ENCODE results near the gene GSE1. TPM values are rescaled to one million over a fixed set of nuclear protein-coding genes. Genes with fewer than 3 reads are reported as not detected.

The GSE1 gene
- total RNA-seq, 1 experiment from 2014 or later = 90.2 TPM

DNA sequence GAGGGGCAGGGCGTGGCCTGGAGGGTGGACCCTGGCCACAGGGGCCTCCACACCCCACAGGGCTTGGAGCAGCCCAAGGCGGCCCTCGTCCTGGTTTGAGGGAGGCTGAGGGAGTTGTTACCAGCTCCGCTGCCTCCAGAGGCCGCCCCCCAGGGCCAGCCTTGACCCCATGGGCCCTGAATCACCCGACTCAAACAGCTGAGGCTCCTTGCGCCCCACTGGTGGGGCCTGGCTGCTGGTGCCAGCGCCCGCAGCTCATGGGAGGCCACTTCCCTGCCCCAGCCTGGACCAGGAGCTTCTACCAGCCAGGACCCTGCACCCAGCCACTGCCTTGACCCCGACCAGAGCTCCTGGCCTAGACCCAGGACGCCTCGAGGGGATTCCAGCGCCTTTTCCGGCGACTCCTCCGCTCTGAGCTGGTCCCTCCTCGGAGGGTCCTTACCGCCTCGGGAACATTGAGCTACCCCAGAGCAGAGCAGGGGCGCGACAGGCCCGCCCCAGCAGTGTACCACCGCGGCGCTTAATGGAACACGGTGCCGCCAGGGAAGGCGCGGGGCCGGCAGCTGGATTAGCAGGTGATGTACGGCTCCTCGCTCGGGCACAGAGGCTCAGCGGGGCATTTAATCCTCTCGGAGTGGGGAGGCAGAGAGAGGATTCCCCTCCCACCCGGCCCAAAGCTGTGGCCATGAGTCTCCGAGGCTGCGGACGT lies 37.2 kb downstream of the GSE1 start:
- intact Hi-C loops (cut with micrococcal nuclease) = no loop called here
- no TSS peak for BruUV-seq (replicated peaks)
- Histone ChIP-seq H3K27me3 (ENCODE audit: insufficient read depth, low read length) (no peaks in the 10 kb centered on the region), H3K4me3 (replicated peaks in 1 of 2; ENCODE audit: low read depth in 1 of 2, low read length in 2 of 2) (no peak overlapping the region), H3K4me1 (ENCODE audit: control insufficient read depth in 1 of 2, insufficient read depth in 2 of 2, low read length in 2 of 2) (peaks cover 17 to 49% of the 10 kb centered on the region in 2 experiments), H4K20me1 (ENCODE audit: insufficient read depth) (peaks cover 8% of the 10 kb centered on the region; the same call in 1 of the 2 replicates), H3K4me2 (ENCODE audit: low read length) (no peak overlapping the region), H3K9ac (ENCODE audit: low read length) (no peak overlapping the region), H3K36me3 (ENCODE audit: control insufficient read depth in 1 of 2, insufficient read depth in 2 of 2, low read length in 2 of 2) (peaks cover 7 to 13% of the 10 kb centered on the region in 2 experiments; a peak in 3 of 4 replicates), H2AFZ (ENCODE audit: low read depth, low read length, poor library complexity, severe bottlenecking) (no peak overlapping the region), H3K9me2 (ENCODE audit: insufficient read depth) (no peaks in the 10 kb centered on the region), H3K9me3 (ENCODE audit: control insufficient read depth in 1 of 2, insufficient read depth in 1 of 2, low read depth in 1 of 2, low read length in 2 of 2) (no peaks in the 10 kb centered on the region), H3K79me2 (ENCODE audit: insufficient read depth, low read length) (peaks cover 13% of the 10 kb centered on the region; the same call in 1 of the 2 replicates), H3K27ac (ENCODE audit: low read depth, low read length) (no peak overlapping the region)
- POLR2A ChIA-PET = no interaction called here
- CTCF ChIA-PET = interaction anchor here (0.6 to 1.4 kb wide), 4 partner anchors 9 to 234 kb away, joined by 3 to 7 read pairs (median 4); no protein-coding TSS in a partner anchor
- RAD21 ChIA-PET (ENCODE audit: low non-redundant PET in 1 of 2, low total read pairs in 2 of 2, uncharacterized antibody in 2 of 2, unreplicated experiment in 2 of 2) = interaction anchor here in 1 of 2 experiments (0.6 kb wide), 1 partner anchor 303 kb away, joined by 3 read pairs; no protein-coding TSS in a partner anchor
- no peak for ATAC-seq
- TF ChIP-seq EZH2 (IDR thresholded peaks at IDR 0.05) (no peak), SIN3A (IDR thresholded peaks at IDR 0.05; ENCODE audit: low read depth) (no peak), ZNF274 (IDR thresholded peaks at IDR 0.05; ENCODE audit: low read depth, low read length) (no peak)
- TF ChIP-seq, protein P1, sequence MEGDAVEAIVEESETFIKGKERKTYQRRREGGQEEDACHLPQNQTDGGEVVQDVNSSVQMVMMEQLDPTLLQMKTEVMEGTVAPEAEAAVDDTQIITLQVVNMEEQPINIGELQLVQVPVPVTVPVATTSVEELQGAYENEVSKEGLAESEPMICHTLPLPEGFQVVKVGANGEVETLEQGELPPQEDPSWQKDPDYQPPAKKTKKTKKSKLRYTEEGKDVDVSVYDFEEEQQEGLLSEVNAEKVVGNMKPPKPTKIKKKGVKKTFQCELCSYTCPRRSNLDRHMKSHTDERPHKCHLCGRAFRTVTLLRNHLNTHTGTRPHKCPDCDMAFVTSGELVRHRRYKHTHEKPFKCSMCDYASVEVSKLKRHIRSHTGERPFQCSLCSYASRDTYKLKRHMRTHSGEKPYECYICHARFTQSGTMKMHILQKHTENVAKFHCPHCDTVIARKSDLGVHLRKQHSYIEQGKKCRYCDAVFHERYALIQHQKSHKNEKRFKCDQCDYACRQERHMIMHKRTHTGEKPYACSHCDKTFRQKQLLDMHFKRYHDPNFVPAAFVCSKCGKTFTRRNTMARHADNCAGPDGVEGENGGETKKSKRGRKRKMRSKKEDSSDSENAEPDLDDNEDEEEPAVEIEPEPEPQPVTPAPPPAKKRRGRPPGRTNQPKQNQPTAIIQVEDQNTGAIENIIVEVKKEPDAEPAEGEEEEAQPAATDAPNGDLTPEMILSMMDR (IDR thresholded peaks at IDR 0.05 in 2 of 3, conservative IDR thresholded peaks at IDR 0.05 in 1 of 3; ENCODE audit: borderline replicate concordance in 1 of 3, insufficient read depth in 1 of 3, low read depth in 2 of 3, low read length in 2 of 3) = no peak
- DNase-seq (ENCODE audit: low read depth, low spot score) = no peak
